Retinal pigment epithelial cell (primary cell): Measurements from ENCODE around the gene RPTOR.

Experiments
- DNase-seq: peaks from one replicate; pipeline ENCODE4 v3.0.0-alpha.2; 2010; ENCODE audit warnings: low read depth
- H3K4me3 ChIP-seq: 2 replicates; pipeline ENCODE4 v1.5.1; 2011; ENCODE audit warnings: mild to moderate bottlenecking, low read length, control low read depth, moderate library complexity
- CTCF ChIP-seq: conservative IDR thresholded peaks from 2 replicates; pipeline ENCODE4 v1.5.1; 2011; ENCODE audit warnings: low read depth, low read length, control low read depth, inconsistent platforms

Gene RPTOR

GRCh38 chr17:80893604-80894438 lies 349.2 kb downstream of the RPTOR start:
- no peak overlapping the region for H3K4me3 ChIP-seq
- no peak for TF ChIP-seq CTCF
- DNase-seq, result no peak

- DNase-seq, result no peak
- peak; percentile 14 for TF ChIP-seq CTCF
- no peak overlapping the region for H3K4me3 ChIP-seq
Observed at GRCh38 chr17:80894439-80894721, 349.7 kb downstream of the RPTOR start.

GRCh38 chr17:80894726-80895125 lies 350.1 kb downstream of the RPTOR start:
- no peak overlapping the region for H3K4me3 ChIP-seq
- TF ChIP-seq CTCF, result no peak
- DNase-seq, result no peak

- DNase-seq, result no peak
- TF ChIP-seq CTCF, result no peak
- H3K4me3 ChIP-seq, result no peak overlapping the region
Observed at GRCh38 chr17:80895366-80895765, 350.7 kb downstream of the RPTOR start.

GRCh38 chr17:80898716-80899115 lies 354.1 kb downstream of the RPTOR start:
- no peak for DNase-seq

GRCh38 chr17:80899402-80900268 lies 355.0 kb downstream of the RPTOR start:
- DNase-seq, result no peak
- no peak overlapping the region for H3K4me3 ChIP-seq
- TF ChIP-seq CTCF, result peak; percentile 77

More at GRCh38 chr17:80898716-80899115, 354.1 kb downstream of the RPTOR start:
- no peak overlapping the region for H3K4me3 ChIP-seq
- no peak for TF ChIP-seq CTCF
